A549 (cell line): ENCODE data around the gene SND1. TPM values are rescaled to one million over a fixed set of nuclear protein-coding genes. Genes with fewer than 3 reads are reported as not detected.

Source experiments
- ATAC-seq, 2 experiments: fragments of 200-7000 bp in 1 of 2; fragments of >200 bp in 1 of 2; cut with Nextera tagmentation in 1 of 2; cut with Tn5 transposase in 1 of 2; 3 replicates each; pipeline versions ENCODE4 v1.8.0 to v1.9.1; 2018 to 2020; ENCODE audit warnings: mild to moderate bottlenecking in 1 of 2, moderate library complexity in 1 of 2
- CTCF ChIA-PET: fragments of 300-600 bp; sonication (Branson Sonifier 250); formaldehyde crosslinking; extraction: SDS; loops from one replicate; lab custom pipeline; 2021; ENCODE audit warnings: antibody characterized with exemption, inconsistent platforms; lab: Yijun Ruan, JAX
- POLR2A ChIA-PET: fragments of 350-600 bp; formaldehyde crosslinking; extraction: SDS; loops from one replicate; lab custom pipeline; 2021; ENCODE audit warnings: antibody characterized with exemption, inconsistent platforms; lab: Yijun Ruan, JAX
- DNase-seq, 2 experiments: peaks; one replicate each; pipeline versions ENCODE4 v3.0.0 to v3.0.0-alpha.2; 2011 to 2016; ENCODE audit warnings: low read depth in 1 of 2, low spot score in 1 of 2
- FAIRE-seq: peaks from 2 replicates; lab custom pipeline; 2011; peaks lifted over from hg19 to GRCh38; lab: Jason Lieb, UNC
- H3K27ac ChIP-seq, 2 experiments: fragments of >200 bp; sonication (Bioruptor Twin); formaldehyde crosslinking; 3 replicates each; pipeline ENCODE4 v1.5.1; 2016 to 2017
- H3K4me1 ChIP-seq: fragments of >200 bp; sonication (Bioruptor Twin); formaldehyde crosslinking; 3 replicates; pipeline ENCODE4 v1.6.1; 2016
- H3K4me2 ChIP-seq: fragments of >200 bp; sonication (Bioruptor Twin); formaldehyde crosslinking; 3 replicates; pipeline ENCODE4 v1.6.1; 2016
- H3K4me3 ChIP-seq: fragments of >200 bp; sonication (Bioruptor Twin); formaldehyde crosslinking; 3 replicates; pipeline ENCODE4 v1.5.1; 2016
- H3K9me3 ChIP-seq: fragments of >200 bp; sonication (Bioruptor Twin); formaldehyde crosslinking; 3 replicates; pipeline ENCODE4 v1.6.1; 2016
- BCL3 ChIP-seq: fragments of >200 bp; sonication (Bioruptor Twin); formaldehyde crosslinking; IDR thresholded peaks from 3 replicates; pipeline ENCODE4 v1.6.1; 2016
- BHLHE40 ChIP-seq: IDR thresholded peaks from 2 replicates; pipeline ENCODE4 v1.6.1; 2012; ENCODE audit warnings: low read depth, low read length, inconsistent platforms
- CBX2 ChIP-seq: fragments of 200-600 bp; sonication (generic); IDR thresholded peaks from 2 replicates; pipeline ENCODE4 v1.6.1; 2016; ENCODE audit warnings: low read depth, mild to moderate bottlenecking, borderline replicate concordance
- CHD2 ChIP-seq: fragments of 150-350 bp; IDR thresholded peaks from 2 replicates; pipeline ENCODE4 v1.6.1; 2014; ENCODE audit warnings: low read length; ENCODE audit not compliant: partially characterized antibody
- CHD4 ChIP-seq: fragments of 200-600 bp; sonication (generic); IDR thresholded peaks from 2 replicates; pipeline ENCODE4 v1.6.1; 2016; ENCODE audit warnings: antibody characterized with exemption, mild to moderate bottlenecking, borderline replicate concordance
- CTCF ChIP-seq: fragments of >200 bp; sonication (Bioruptor Twin); formaldehyde crosslinking; IDR thresholded peaks from 3 replicates; pipeline ENCODE4 v1.5.1; 2016
- E2F6 ChIP-seq: IDR thresholded peaks from 2 replicates; pipeline ENCODE4 v1.6.1; 2012; ENCODE audit warnings: low read depth, borderline replicate concordance
- EHF ChIP-seq: fragments of 250-450 bp; sonication (Bioruptor Pico); IDR thresholded peaks from 2 replicates; pipeline ENCODE4 v1.5.0; 2020; ENCODE audit warnings: mild to moderate bottlenecking
- EHMT2 ChIP-seq: fragments of 200-600 bp; sonication (generic); IDR thresholded peaks from 2 replicates; pipeline ENCODE4 v1.6.1; 2016; ENCODE audit warnings: antibody characterized with exemption, low read depth, mild to moderate bottlenecking, moderate library complexity
- EP300 ChIP-seq, 2 experiments: fragments of >200 bp; sonication (Bioruptor Twin); formaldehyde crosslinking; IDR thresholded peaks; 2 replicates in 1 of 2; 3 replicates in 1 of 2; pipeline ENCODE4 v1.6.1; 2016 to 2017
- ESRRA ChIP-seq: fragments of 150-350 bp; IDR thresholded peaks from 2 replicates; pipeline ENCODE4 v1.6.1; 2014; ENCODE audit warnings: mild to moderate bottlenecking, low read length, borderline replicate concordance
- FOXS1 ChIP-seq: fragments of 250-450 bp; sonication (Bioruptor Pico); IDR thresholded peaks from 2 replicates; pipeline ENCODE4 v1.5.0; 2020; ENCODE audit warnings: mild to moderate bottlenecking, moderate library complexity
- HDAC2 ChIP-seq: fragments of 200-600 bp; sonication (generic); IDR thresholded peaks from 2 replicates; pipeline ENCODE4 v1.6.1; 2016
- HEYL ChIP-seq: fragments of 250-450 bp; sonication (Bioruptor Pico); IDR thresholded peaks from 2 replicates; pipeline ENCODE4 v1.8.0; 2021; ENCODE audit warnings: mild to moderate bottlenecking, moderate library complexity
- MAX ChIP-seq: IDR thresholded peaks from 2 replicates; pipeline ENCODE4 v1.6.1; 2012
- MAZ ChIP-seq: fragments of 150-350 bp; IDR thresholded peaks from 2 replicates; pipeline ENCODE4 v1.6.1; 2014; ENCODE audit warnings: antibody characterized with exemption, low read depth, low read length, borderline replicate concordance
- MYC ChIP-seq: IDR thresholded peaks from 2 replicates; pipeline ENCODE4 v1.6.1; 2012; ENCODE audit warnings: mild to moderate bottlenecking, inconsistent platforms, low read length, improper control_type of control experiment, borderline replicate concordance
- PHF8 ChIP-seq: fragments of 200-600 bp; sonication (generic); IDR thresholded peaks from 2 replicates; pipeline ENCODE4 v1.6.1; 2016; ENCODE audit warnings: low read depth, mild to moderate bottlenecking, antibody characterized with exemption, moderate library complexity, borderline replicate concordance
- RAD21 ChIP-seq, 2 experiments: fragments of >200 bp in 1 of 2; sonication (Bioruptor Twin) in 1 of 2; formaldehyde crosslinking in 1 of 2; IDR thresholded peaks in 1 of 2; conservative IDR thresholded peaks in 1 of 2; 2 replicates in 1 of 2; 3 replicates in 1 of 2; pipeline ENCODE4 v1.6.1; 2012 to 2018; ENCODE audit warnings: inconsistent platforms in 1 of 2
- REST ChIP-seq: fragments of 200-600 bp; sonication (generic); IDR thresholded peaks from 2 replicates; pipeline ENCODE4 v1.6.1; 2016; ENCODE audit warnings: antibody characterized with exemption, mild to moderate bottlenecking, moderate library complexity
- ZFP36 ChIP-seq: fragments of 450-650 bp; IDR thresholded peaks from 2 replicates; pipeline ENCODE4 v1.6.1; 2014; ENCODE audit warnings: borderline replicate concordance; ENCODE audit not compliant: partially characterized antibody
- ZNF302 ChIP-seq: fragments of 250-450 bp; sonication (Bioruptor Pico); IDR thresholded peaks from 2 replicates; pipeline ENCODE4 v1.9.0; 2021; ENCODE audit warnings: inconsistent platforms, mild to moderate bottlenecking, moderate library complexity
- WGBS: methylation state at CpG from one replicate; pipeline ENCODE4 v1.1.6; 2017; ENCODE audit errors: missing lambda C conversion rate; 5-methylcytosine and 5-hydroxymethylcytosine counted together
- polyA plus RNA-seq, 4 experiments: library from polyadenylated mRNA; depleted of rRNA in 3 of 4; stranded (reverse); fragments of >200 nt; fragmentation: RNase III in 1 of 4; extraction: RNeasy Plus Mini Kit Qiagen cat#74134 plus additional on column Dnase treatment in 1 of 4; gene quantifications; 2 replicates in 3 of 4; 3 replicates in 1 of 4; pipeline ENCODE4 v1.2.3, GENCODE V29; 2011 to 2017

SND1 gene
- polyA plus RNA-seq, 2 of the 4 experiments (the other 2 are of a cell fraction): 102 to 138 TPM

GRCh38 chr7:127844707-127845331 is 192.8 kb downstream of the SND1 start:
- FAIRE-seq: peak; percentile 74
- Histone ChIP-seq H3K27ac (no peak overlapping the region), H3K4me3 (no peak overlapping the region), H3K4me1 (no peaks in the 10 kb centered on the region), H3K9me3 (no peaks in the 10 kb centered on the region), H3K4me2 (no peak overlapping the region)
- WGBS: 78% methylated on average over 2 of the region's 2 CpGs
- no peak for ATAC-seq
- POLR2A ChIA-PET: no interaction called here
- no peak for DNase-seq
- CTCF ChIA-PET: no interaction called here
- TF ChIP-seq MYC: no peak
- TF ChIP-seq RAD21 (conservative IDR thresholded peaks at IDR 0.05 in 1 of 2, IDR thresholded peaks at IDR 0.05 in 1 of 2): no peak
- TF ChIP-seq MAX: no peak
- no peak for TF ChIP-seq PHF8

GRCh38 chr7:127845522-127846214 is 193.7 kb downstream of the SND1 start:
- ChIA-PET CTCF (no interaction called here), POLR2A (no interaction called here)
- Histone ChIP-seq H3K4me1 (no peaks in the 10 kb centered on the region), H3K4me3 (no peak overlapping the region), H3K27ac (no peak overlapping the region), H3K9me3 (no peaks in the 10 kb centered on the region), H3K4me2 (no peak overlapping the region)
- no peak for ATAC-seq
- TF ChIP-seq CHD2 (no peak), EHF (CRISPR knock-in tag) (no peak), REST (no peak), ZFP36 (no peak), EHMT2 (no peak), ZNF302 (no peak), CHD4 (no peak), CTCF (no peak), EP300 (IDR thresholded peaks at IDR 0.05) (no peak)
- DNase-seq: no peak
- 70% methylated on average over 1 of the region's 1 CpG for WGBS
- no peak for FAIRE-seq

GRCh38 chr7:127847641-127848040 is 195.6 kb downstream of the SND1 start:
- no peaks in the 10 kb centered on the region for H3K9me3 ChIP-seq
- 97% methylated on average over 3 of the region's 3 CpGs for WGBS
- no peak overlapping the region for H3K27ac ChIP-seq
- POLR2A ChIA-PET: no interaction called here
- ATAC-seq (no peak), FAIRE-seq (no peak), DNase-seq (no peak)
- no peak overlapping the region for H3K4me3 ChIP-seq
- no peak overlapping the region for H3K4me2 ChIP-seq
- CTCF ChIA-PET: no interaction called here
- no peaks in the 10 kb centered on the region for H3K4me1 ChIP-seq
- TF ChIP-seq EHF (CRISPR knock-in tag): no peak
- no peak for TF ChIP-seq MAZ
- no peak for TF ChIP-seq BCL3
- no peak for TF ChIP-seq CTCF
- TF ChIP-seq E2F6: no peak
- no peak for TF ChIP-seq HDAC2
- no peak for TF ChIP-seq HEYL (CRISPR knock-in tag)
- no peak for TF ChIP-seq BHLHE40
- TF ChIP-seq FOXS1 (CRISPR knock-in tag): no peak
- no peak for TF ChIP-seq CBX2
- no peak for TF ChIP-seq ESRRA
